Endothelial cell of umbilical vein (primary cell): ENCODE measurements around the gene XPO5. TPM values are rescaled to one million over a fixed set of nuclear protein-coding genes. Genes with fewer than 3 reads are reported as not detected.

Experiments used
- BruUV-seq: library from RNA; stranded (reverse); fragments of 400-500 nt; replicated peaks from 2 replicates; lab custom pipeline; 2021; lab: Mats Ljungman, UMichigan
- CTCF ChIA-PET: fragments of 300-600, 350-600 bp; sonication (Branson Sonifier 250); formaldehyde crosslinking; loops from one replicate; lab custom pipeline; 2021; ENCODE audit warnings: antibody characterized with exemption, inconsistent platforms; lab: Charles Lee
- POLR2A ChIA-PET: fragments of 300-600, 350-600 bp; sonication (Branson Sonifier 250); formaldehyde crosslinking; loops from one replicate; lab custom pipeline; 2021; ENCODE audit warnings: antibody characterized with exemption, inconsistent platforms; lab: Charles Lee
- DNase-seq: peaks from one replicate; pipeline ENCODE4 v3.0.0-alpha.2; 2011; ENCODE audit warnings: low read depth, low spot score
- FAIRE-seq: peaks from 2 replicates; lab custom pipeline; 2011; peaks lifted over from hg19 to GRCh38; lab: Jason Lieb, UNC
- H2AFZ ChIP-seq: 2 replicates; pipeline ENCODE4 v1.6.0; 2012; ENCODE audit warnings: low read depth, low read length, control low read depth, inconsistent platforms
- H3K27ac ChIP-seq: 2 replicates; pipeline ENCODE4 v1.5.1; 2011; ENCODE audit warnings: low read depth, mild to moderate bottlenecking, control low read depth, low read length, moderate library complexity; ENCODE audit not compliant: insufficient read depth
- H3K27me3 ChIP-seq, 2 experiments: 2 replicates each; pipeline versions ENCODE4 v1.6.0 to v1.6.1; 2011; ENCODE audit warnings: low read length in 2 of 2, mixed read lengths in 1 of 2; ENCODE audit not compliant: control insufficient read depth in 2 of 2, insufficient read depth in 2 of 2
- H3K36me3 ChIP-seq, 2 experiments: 2 replicates in 1 of 2; 3 replicates in 1 of 2; pipeline ENCODE4 v1.5.1; 2011; ENCODE audit warnings: low read length in 2 of 2, mild to moderate bottlenecking in 1 of 2, moderate library complexity in 1 of 2; ENCODE audit not compliant: control insufficient read depth in 2 of 2, insufficient read depth in 2 of 2; ENCODE audit errors: extremely low read depth in 1 of 2
- H3K4me1 ChIP-seq: 3 replicates; pipeline ENCODE4 v1.5.1; 2011; ENCODE audit warnings: mild to moderate bottlenecking, low read length; ENCODE audit not compliant: control insufficient read depth, insufficient read depth; ENCODE audit errors: extremely low read depth
- H3K4me2 ChIP-seq: 2 replicates; pipeline ENCODE4 v1.6.1; 2011; ENCODE audit warnings: low read length, control low read depth, mixed read lengths; ENCODE audit not compliant: insufficient read depth
- H3K4me3 ChIP-seq, 3 experiments: fragments of 200-600 bp in 1 of 3; sonication (generic), shearing (Covaris generic) in 1 of 3; replicated peaks in 1 of 3; 2 replicates each; pipeline ENCODE4 v1.5.1; 2011 to 2016; ENCODE audit warnings: control low read depth in 3 of 3, low read length in 3 of 3, mild to moderate bottlenecking in 2 of 3, inconsistent platforms in 1 of 3, low read depth in 1 of 3, moderate library complexity in 1 of 3; ENCODE audit not compliant: insufficient read depth in 1 of 3
- H3K79me2 ChIP-seq: 2 replicates; pipeline ENCODE4 v1.6.0; 2012; ENCODE audit warnings: low read length, inconsistent platforms; ENCODE audit not compliant: control insufficient read depth, insufficient read depth
- H3K9ac ChIP-seq: replicated peaks from 2 replicates; pipeline ENCODE3; 2011; ENCODE audit warnings: low read length, control low read depth; ENCODE audit not compliant: insufficient read depth; ENCODE audit errors: extremely low read depth
- H3K9me1 ChIP-seq: replicated peaks from 3 replicates; pipeline ENCODE4 v1.6.0; 2011; ENCODE audit warnings: mild to moderate bottlenecking, low read length; ENCODE audit not compliant: control insufficient read depth, insufficient read depth; ENCODE audit errors: extremely low read depth
- H3K9me3 ChIP-seq: replicated peaks from 2 replicates; pipeline ENCODE4 v1.5.1; 2012; ENCODE audit warnings: low read length, inconsistent platforms; ENCODE audit not compliant: control insufficient read depth, insufficient read depth
- H4K20me1 ChIP-seq: replicated peaks from 2 replicates; pipeline ENCODE3; 2011; ENCODE audit warnings: mild to moderate bottlenecking, low read length; ENCODE audit not compliant: control insufficient read depth, insufficient read depth; ENCODE audit errors: extremely low read depth
- CTCF ChIP-seq, 2 donors: IDR thresholded peaks; 1 replicate in 1 of 2; 2 replicates in 1 of 2; pipeline ENCODE4 v1.5.1; 2011; ENCODE audit warnings: low read length in 2 of 2, mild to moderate bottlenecking in 2 of 2, moderate library complexity in 2 of 2, control low read depth in 1 of 2, inconsistent platforms in 1 of 2, low read depth in 1 of 2; ENCODE audit not compliant: insufficient read depth in 1 of 2; ENCODE audit errors: extremely low read depth in 1 of 2
- EZH2 ChIP-seq: IDR thresholded peaks from 2 replicates; pipeline ENCODE4 v1.6.1; 2012; ENCODE audit warnings: borderline replicate concordance, low read depth, mild to moderate bottlenecking, moderate library complexity, low read length, inconsistent platforms; ENCODE audit not compliant: severe bottlenecking
- FOS ChIP-seq: IDR thresholded peaks from 2 replicates; pipeline ENCODE4 v1.6.1; 2011; ENCODE audit warnings: mild to moderate bottlenecking, low read length, moderate library complexity, borderline replicate concordance; ENCODE audit not compliant: insufficient read depth
- GATA2 ChIP-seq: IDR thresholded peaks from 2 replicates; pipeline ENCODE4 v1.7.0; 2011; ENCODE audit warnings: low read depth, mild to moderate bottlenecking, moderate library complexity, mixed read lengths, low read length; ENCODE audit not compliant: insufficient read length, insufficient read depth
- JUN ChIP-seq: IDR thresholded peaks from 2 replicates; pipeline ENCODE4 v1.6.1; 2011; ENCODE audit warnings: borderline replicate concordance, low read depth; ENCODE audit not compliant: insufficient read length, insufficient read depth
- MAX ChIP-seq: IDR thresholded peaks from 2 replicates; pipeline ENCODE4 v1.6.1; 2011; ENCODE audit not compliant: insufficient read depth, insufficient read length
- MYC ChIP-seq: IDR thresholded peaks from one replicate; pipeline ENCODE4 v1.6.1; 2011; ENCODE audit warnings: mild to moderate bottlenecking, low read depth, low read length
- POLR2A ChIP-seq: IDR thresholded peaks from 2 replicates; pipeline ENCODE4 v1.6.1; 2012; ENCODE audit warnings: low read depth, mild to moderate bottlenecking, control low read depth, low read length
- dilution Hi-C: fragments of 300-500 bp; cut with MboI; formaldehyde crosslinking; loops from one replicate; pipeline ENCODE4 v1.15.0; 2019; ENCODE audit warnings: low sequenced_read_pairs; ENCODE audit not compliant: extremely low pct_ligation_motif_present
- intact Hi-C: fragments of 100-400 bp; cut with micrococcal nuclease; formaldehyde crosslinking; loops from one replicate; pipeline ENCODE4 v1.10.0; 2022
- polyA plus RNA-seq, 4 experiments: library from polyadenylated mRNA; depleted of rRNA in 3 of 4; stranded (reverse) in 3 of 4; unstranded in 1 of 4; fragments of >200 nt; gene quantifications; 2 replicates each; pipeline versions ENCODE4 v1.2.1 to v1.2.3, GENCODE V29; 2011 to 2012; ENCODE audit warnings: missing spikeins in 1 of 4
- total RNA-seq: library from RNA; stranded (reverse); gene quantifications from 2 replicates; pipeline ENCODE4 v1.2.3, GENCODE V29; 2021

The XPO5 gene
- total and polyA plus RNA-seq, 2 donors (not counting 3 experiments of a cell fraction or from before 2014, with no cell fraction given): 28.4 to 50.0 TPM

GRCh38 chr6:43521836-43522235, 54.0 kb downstream of the XPO5 start:
- FAIRE-seq: no peak
- no TSS peak for BruUV-seq
- H3K9me3 ChIP-seq: no peaks in the 10 kb centered on the region
- no peak overlapping the region for H3K27ac ChIP-seq
- dilution Hi-C loops (no loop called here), intact Hi-C loops (no loop called here)
- no peak overlapping the region for H3K9ac ChIP-seq
- TF ChIP-seq GATA2 (no peak), POLR2A (no peak), CTCF (IDR thresholded peaks at IDR 0.05; ENCODE audit: extremely low read depth in 1 of 2, insufficient read depth in 1 of 2, low read depth in 1 of 2, low read length in 2 of 2) (no peak), JUN (no peak), MYC (no peak), FOS (no peak), EZH2 (no peak), MAX (no peak)
- H3K27me3 ChIP-seq: no peaks in the 10 kb centered on the region
- POLR2A ChIA-PET: interaction anchor here (0.6 kb wide), 1 partner anchor 35 kb away, joined by 3 read pairs; no protein-coding TSS in a partner anchor
- H3K4me1 ChIP-seq: peaks cover 8% of the 10 kb centered on the region
- no peak for DNase-seq
- peaks cover 22 to 48% of the 10 kb centered on the region in 2 experiments for H3K36me3 ChIP-seq
- H3K4me3 ChIP-seq: no peak overlapping the region
- no peak overlapping the region for H2AFZ ChIP-seq
- CTCF ChIA-PET: no interaction called here
- no peaks in the 10 kb centered on the region for H3K9me1 ChIP-seq
- H3K4me2 ChIP-seq: no peak overlapping the region
- H3K79me2 ChIP-seq: peaks cover 26% of the 10 kb centered on the region
- H4K20me1 ChIP-seq: no peaks in the 10 kb centered on the region
